ENCODE results near the gene KIF1A. TPM values are rescaled to one million over a fixed set of nuclear protein-coding genes. Genes with fewer than 3 reads are reported as not detected.

Gene KIF1A
- total and polyA plus RNA-seq, 2 of the 8 experiments (the other 6 are each of a cell fraction or from before 2014, with no cell fraction given) = 61.3 to 281 TPM

GRCh38 chr2:240821429-240821778 lies 1.4 kb upstream of the KIF1A start:
- DNase-seq (ENCODE audit: low read depth in 1 of 2, low spot score in 2 of 2) (no peak), FAIRE-seq (no peak)
- Histone ChIP-seq H3K14ac (ENCODE audit: insufficient read length) (no peak overlapping the region), H3K4me2 (ENCODE audit: insufficient read depth in 1 of 2, low read depth in 2 of 2, low read length in 2 of 2) (peak overlapping the region; percentile 54 to 99), H3K79me2 (ENCODE audit: control insufficient read depth in 1 of 2, insufficient read depth in 2 of 2, low read length in 2 of 2) (peaks cover 20 to 24% of the 10 kb centered on the region in 2 experiments), H3K23ac (ENCODE audit: insufficient read length) (no peak overlapping the region), H4K8ac (ENCODE audit: extremely low read depth, insufficient read depth, low read length) (peak overlapping the region; percentile 98; the same call in 1 of the 2 replicates), H3K9ac (replicated peaks in 1 of 4; ENCODE audit: extremely low read depth in 1 of 4, low read depth in 3 of 4, low read length in 3 of 4) (no peak overlapping the region), H2AK5ac (ENCODE audit: low read depth, low read length) (no peak overlapping the region), H4K91ac (replicated peaks; ENCODE audit: insufficient read length, low read length) (no peak overlapping the region), H4K20me1 (replicated peaks in 1 of 2; ENCODE audit: control insufficient read depth in 1 of 2, insufficient read depth in 2 of 2, low read length in 2 of 2) (peaks cover 8 to 14% of the 10 kb centered on the region in 2 experiments), H3K27me3 (replicated peaks in 1 of 4; ENCODE audit: control insufficient read depth in 3 of 4, extremely low read depth in 1 of 4, insufficient read depth in 3 of 4, low read length in 3 of 4) (peaks cover 0 to 4% (median 0%) of the 10 kb centered on the region in 4 experiments; a peak in 2 of 7 replicates), H2BK20ac (ENCODE audit: low read length) (no peak overlapping the region), H3K4me1 (replicated peaks in 1 of 4; ENCODE audit: control insufficient read depth in 3 of 4, insufficient read depth in 4 of 4, low read length in 3 of 4) (peaks cover 0 to 19% (median 14%) of the 10 kb centered on the region in 4 experiments; a peak in 6 of 7 replicates), H3K79me1 (ENCODE audit: low read depth, low read length) (0 out of 2 replicates have a peak, but pooled peaks cover 3% of the 10 kb centered on the region), H2AFZ (ENCODE audit: low read length) (no peak overlapping the region), H3K9me3 (ENCODE audit: insufficient read depth in 2 of 2, low read depth in 1 of 2, low read length in 1 of 2) (no peaks in the 10 kb centered on the region), H4K5ac (ENCODE audit: insufficient read length, low read depth, low read length) (peak overlapping the region; percentile 55), H3K36me3 (ENCODE audit: control insufficient read depth in 2 of 4, insufficient read depth in 4 of 4, low read length in 3 of 4) (peaks cover 0 to under 1% (median 0%) of the 10 kb centered on the region in 4 experiments; a peak in 1 of 8 replicates), H3K18ac (ENCODE audit: extremely low read depth, low read length) (0 out of 2 replicates have a peak overlapping the region, but pooled peaks have one; percentile 95), H3K27ac (ENCODE audit: low read depth, low read length) (no peak overlapping the region), H3K23me2 (ENCODE audit: low read depth, low read length) (peaks cover 9% of the 10 kb centered on the region; the same call in 1 of the 2 replicates), H2BK120ac (replicated peaks; ENCODE audit: low read depth, low read length) (no peak overlapping the region), H3K4ac (replicated peaks; ENCODE audit: insufficient read length, low read depth, low read length) (no peak overlapping the region), H3K4me3 (ENCODE audit: extremely low read depth in 1 of 4, insufficient read depth in 2 of 4, low read depth in 3 of 4, low read length in 4 of 4) (peak overlapping the region; percentile 55 to 100 (median 75)), H2BK15ac (ENCODE audit: low read length) (no peak overlapping the region), H2BK5ac (ENCODE audit: low read depth, low read length) (no peak overlapping the region), H2BK12ac (ENCODE audit: low read depth, low read length) (no peak overlapping the region), H3K56ac (replicated peaks; ENCODE audit: insufficient read length, low read depth, low read length) (no peak overlapping the region)
- WGBS, 2 experiments (ENCODE audit: extremely low coverage in 1 of 2, insufficient coverage in 1 of 2, insufficient read length in 1 of 2, insufficient replicate concordance in 2 of 2, low coverage in 1 of 2, low lambda C conversion rate in 2 of 2, missing lambda C conversion rate in 1 of 2) = 8% methylated on average over 7 of the region's 7 CpGs; no CpG with 5 or more reads in 1 of the 2 experiments
- POLR2A ChIA-PET (ENCODE audit: partially characterized antibody) = interaction anchor here (0.8 to 3.4 kb wide), 15 partner anchors 10 to 253 kb away, joined by 3 to 26 read pairs (median 4); partner anchors contain the start of gene RNPEPL1
- CTCF ChIA-PET (ENCODE audit: partially characterized antibody) = interaction anchor here (1.0 to 2.7 kb wide), 5 partner anchors 13 to 22 kb away, joined by 3 to 12 read pairs (median 3); no protein-coding TSS in a partner anchor
- TF ChIP-seq JUN (IDR thresholded peaks at IDR 0.05; ENCODE audit: low read depth, low read length) = no peak
- TF ChIP-seq PHF8 (conservative IDR thresholded peaks at IDR 0.05; ENCODE audit: low read depth, low read length) = 0 out of 2 replicates have a peak, but pooled peaks have one; percentile 10
